ENCODE results near the gene DAB1.
"Not testable (repeated sequence)": the region's sequence is repeated elsewhere in the genome, so short reads cannot be mapped to it uniquely, and the experiment has no call there.

The DAB1 gene

DNA sequence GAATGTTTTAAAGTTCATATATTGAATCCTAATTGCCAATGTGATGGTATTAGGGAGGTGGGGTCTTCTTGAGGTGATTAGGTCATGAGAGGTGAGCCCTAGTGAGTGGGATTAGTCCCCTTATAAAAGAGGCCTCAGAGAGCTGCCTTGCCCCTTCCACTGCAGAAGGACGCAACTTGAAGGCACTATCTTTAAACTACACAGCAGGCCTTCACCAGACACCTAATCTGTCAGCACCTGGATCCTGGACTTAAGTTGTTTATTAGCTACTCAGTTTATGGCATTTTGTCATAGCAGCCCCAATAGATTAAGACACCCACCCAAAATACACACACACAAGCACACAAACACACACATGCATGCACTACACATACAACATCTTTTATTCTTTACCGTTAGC is 61.4 kb downstream of the DAB1 start:
- Mint-ChIP-seq H3K27me3 (ENCODE audit: low read depth) (no peaks in the 10 kb centered on the region), H3K27ac (no peak overlapping the region), H3K9me3 (peaks cover 3% of the 10 kb centered on the region), H3K4me3 (no peak overlapping the region), H3K36me3 (ENCODE audit: low read depth) (no peaks in the 10 kb centered on the region), H3K4me1 (ENCODE audit: low read depth) (no peaks in the 10 kb centered on the region)
- DNase-seq (ENCODE audit: low spot score) = no peak

DNA sequence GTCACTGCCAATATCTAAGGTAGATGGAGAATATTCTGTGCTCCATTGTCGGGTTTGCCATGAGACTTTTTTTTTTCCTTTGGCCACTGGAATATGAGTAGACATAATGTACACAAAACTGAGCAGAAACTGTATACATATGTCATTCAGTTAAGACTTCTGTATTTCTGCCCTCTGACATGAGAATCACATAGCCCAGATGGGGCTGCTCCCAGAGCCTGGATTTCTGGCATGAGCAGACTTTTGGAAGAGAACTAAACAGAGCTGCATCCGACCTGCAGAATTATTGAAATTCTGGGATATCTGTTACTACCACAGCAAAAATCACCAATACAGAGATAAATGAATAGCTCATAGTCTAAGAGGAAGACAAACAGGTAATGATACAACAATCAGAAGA is 62.3 kb downstream of the DAB1 start:
- peaks cover 3% of the 10 kb centered on the region for H3K9me3 Mint-ChIP-seq
- H3K4me3 Mint-ChIP-seq = no peak overlapping the region
- H3K4me1 Mint-ChIP-seq (ENCODE audit: low read depth) = no peaks in the 10 kb centered on the region
- no peak overlapping the region for H3K27ac Mint-ChIP-seq
- no peaks in the 10 kb centered on the region for H3K27me3 Mint-ChIP-seq (ENCODE audit: low read depth)
- DNase-seq (ENCODE audit: low spot score) = no peak
- H3K36me3 Mint-ChIP-seq (ENCODE audit: low read depth) = no peaks in the 10 kb centered on the region

DNA sequence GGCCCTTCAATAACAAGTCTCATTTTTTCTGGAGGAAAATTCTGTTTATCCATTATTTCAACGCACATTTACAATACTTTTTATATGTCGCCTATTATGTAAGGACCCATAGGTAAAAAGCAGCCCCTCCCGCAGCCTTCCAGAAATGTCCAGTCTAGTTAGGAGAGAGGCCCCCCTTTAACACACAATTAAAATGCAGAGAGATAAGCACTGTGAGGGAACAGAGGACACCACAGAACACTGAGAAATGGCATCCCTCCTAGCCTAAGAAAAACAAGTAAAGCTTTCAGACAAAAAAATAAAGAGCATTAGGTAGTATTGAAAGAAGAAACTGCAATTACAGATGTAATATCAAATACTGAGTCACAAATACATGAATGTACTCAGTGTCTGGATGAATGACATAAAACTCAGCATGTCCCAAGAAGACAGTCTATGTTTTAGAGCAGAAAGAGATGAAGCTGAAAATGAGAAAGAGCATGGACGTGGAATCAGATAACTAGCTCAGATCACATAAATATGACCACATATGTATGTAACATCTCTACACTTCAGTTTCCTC is 62.9 kb downstream of the DAB1 start:
- H3K27ac Mint-ChIP-seq = no peak overlapping the region
- DNase-seq (ENCODE audit: low spot score) = no peak
- no peaks in the 10 kb centered on the region for H3K36me3 Mint-ChIP-seq (ENCODE audit: low read depth)
- H3K27me3 Mint-ChIP-seq (ENCODE audit: low read depth) = no peaks in the 10 kb centered on the region
- no peak overlapping the region for H3K4me3 Mint-ChIP-seq
- no peaks in the 10 kb centered on the region for H3K4me1 Mint-ChIP-seq (ENCODE audit: low read depth)
- peaks cover 3% of the 10 kb centered on the region for H3K9me3 Mint-ChIP-seq

DNA sequence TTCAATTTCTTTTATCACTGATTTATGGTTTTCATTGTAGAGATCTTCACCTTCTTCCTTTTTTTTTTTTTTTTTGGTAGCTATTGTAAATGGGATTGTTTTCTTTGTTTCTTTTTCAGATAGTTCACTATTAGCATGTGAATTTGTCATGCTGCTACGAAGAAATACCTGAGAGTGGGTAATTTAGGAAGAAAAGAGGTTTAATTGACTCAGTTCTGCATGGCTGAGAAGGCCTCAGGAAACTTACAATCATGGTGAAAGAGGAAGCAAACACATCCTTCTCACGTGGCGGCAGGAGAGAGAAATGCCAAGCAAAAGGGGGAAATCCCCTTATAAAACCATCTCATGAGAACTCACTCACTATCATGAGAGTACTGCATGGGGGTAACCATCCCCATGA is 66.4 kb downstream of the DAB1 start:
- no peaks in the 10 kb centered on the region for H3K36me3 Mint-ChIP-seq (ENCODE audit: low read depth)
- no peak for DNase-seq (ENCODE audit: low spot score)
- no peak overlapping the region for H3K27ac Mint-ChIP-seq
- peaks cover 6% of the 10 kb centered on the region for H3K4me1 Mint-ChIP-seq (ENCODE audit: low read depth)
- H3K27me3 Mint-ChIP-seq (ENCODE audit: low read depth) = no peaks in the 10 kb centered on the region
- H3K4me3 Mint-ChIP-seq = no peak overlapping the region
- H3K9me3 Mint-ChIP-seq = peaks cover 3% of the 10 kb centered on the region

DNA sequence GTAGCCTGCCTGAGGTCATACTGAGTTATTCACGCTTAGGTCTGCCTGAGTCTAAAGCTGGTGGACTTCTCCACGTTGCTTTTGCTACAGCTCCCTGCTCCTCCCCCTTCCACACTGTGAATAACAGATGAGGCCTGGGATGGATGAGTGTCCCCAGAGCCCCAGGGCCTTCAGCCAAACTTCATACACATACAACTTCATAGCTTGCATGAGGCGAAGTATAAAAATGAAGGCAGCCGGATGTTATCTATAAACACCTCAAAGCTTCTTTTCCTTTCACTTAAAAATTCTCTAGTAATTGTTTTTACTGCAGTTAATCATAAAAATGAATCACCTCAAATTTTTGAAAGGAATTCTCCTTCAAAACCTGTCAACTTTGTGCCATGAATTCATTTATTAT is 70.2 kb downstream of the DAB1 start:
- Mint-ChIP-seq H3K27ac (no peak overlapping the region), H3K4me3 (no peak overlapping the region), H3K27me3 (ENCODE audit: low read depth) (no peaks in the 10 kb centered on the region), H3K4me1 (ENCODE audit: low read depth) (peaks cover 6% of the 10 kb centered on the region), H3K36me3 (ENCODE audit: low read depth) (no peaks in the 10 kb centered on the region), H3K9me3 (peaks cover 3% of the 10 kb centered on the region)
- DNase-seq (ENCODE audit: low spot score) = no peak

DNA sequence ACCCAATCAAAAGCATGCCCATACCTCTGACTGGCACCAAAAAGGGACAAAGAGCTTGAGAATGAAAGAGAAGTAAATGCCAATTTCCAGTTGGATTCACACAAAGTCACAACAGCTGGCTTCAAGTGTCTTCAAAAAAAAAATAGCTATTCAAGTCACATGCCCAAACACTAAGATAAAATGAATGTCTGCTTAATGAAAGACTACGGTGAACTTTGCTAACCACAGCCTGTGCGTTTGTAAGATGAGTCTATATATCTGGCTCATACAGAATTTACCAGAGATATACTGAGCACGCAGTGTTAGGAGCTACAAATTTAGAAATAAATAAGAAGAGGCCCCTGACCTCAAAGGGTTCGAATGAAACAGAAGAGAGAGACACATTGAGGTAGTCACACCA is 73.2 kb downstream of the DAB1 start:
- no peak for DNase-seq (ENCODE audit: low spot score)
- no peaks in the 10 kb centered on the region for H3K9me3 Mint-ChIP-seq
- H3K4me3 Mint-ChIP-seq = no peak overlapping the region
- H3K36me3 Mint-ChIP-seq (ENCODE audit: low read depth) = no peaks in the 10 kb centered on the region
- no peak overlapping the region for H3K27ac Mint-ChIP-seq
- H3K27me3 Mint-ChIP-seq (ENCODE audit: low read depth) = no peaks in the 10 kb centered on the region
- H3K4me1 Mint-ChIP-seq (ENCODE audit: low read depth) = peaks cover 6% of the 10 kb centered on the region

DNA sequence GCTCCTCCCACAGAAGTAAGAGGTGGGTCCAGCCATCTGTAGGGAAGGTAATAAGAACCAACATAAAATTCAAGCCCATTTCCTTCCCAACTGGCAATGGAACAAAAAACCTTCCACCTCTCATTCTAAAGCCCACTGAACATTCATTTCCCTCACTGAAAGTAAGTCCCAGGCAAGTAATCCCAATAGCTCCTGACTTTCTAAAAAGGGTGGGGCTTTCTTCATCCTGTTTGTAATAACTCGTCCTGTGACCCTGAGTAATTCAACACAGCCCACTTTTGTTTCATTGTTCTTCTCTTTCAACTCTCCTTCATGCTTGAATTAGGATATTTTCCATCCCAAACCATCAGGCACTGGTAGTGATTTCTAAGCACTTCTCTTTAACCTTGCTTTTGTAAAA is 74.9 kb downstream of the DAB1 start:
- Mint-ChIP-seq H3K9me3 (no peaks in the 10 kb centered on the region), H3K4me1 (ENCODE audit: low read depth) (no peaks in the 10 kb centered on the region), H3K27ac (no peak overlapping the region)

DNA sequence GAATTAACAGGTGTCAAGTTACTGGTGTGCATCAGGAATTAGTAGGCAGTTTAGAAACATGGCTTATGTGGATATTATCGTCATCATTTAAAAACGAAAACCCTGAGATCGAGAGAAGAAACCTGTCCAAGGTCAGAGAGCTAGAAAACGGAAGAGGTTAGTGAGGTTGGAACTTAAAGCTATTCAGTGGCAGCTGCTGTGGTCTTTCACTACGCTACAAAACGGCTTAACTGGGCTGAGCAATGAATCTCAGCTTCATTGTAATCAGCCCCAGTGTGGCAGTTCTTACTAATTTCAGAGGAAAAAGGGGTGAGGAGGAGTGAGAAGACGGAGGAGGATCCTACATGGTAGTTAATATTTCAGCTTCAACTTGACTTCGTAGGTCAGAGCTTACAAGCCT is 77.9 kb downstream of the DAB1 start:
- H3K4me3 Mint-ChIP-seq = no peak overlapping the region
- H3K27me3 Mint-ChIP-seq (ENCODE audit: low read depth) = no peaks in the 10 kb centered on the region
- no peaks in the 10 kb centered on the region for H3K36me3 Mint-ChIP-seq (ENCODE audit: low read depth)
- no peaks in the 10 kb centered on the region for H3K9me3 Mint-ChIP-seq
- no peaks in the 10 kb centered on the region for H3K4me1 Mint-ChIP-seq (ENCODE audit: low read depth)
- DNase-seq (ENCODE audit: low spot score) = no peak
- H3K27ac Mint-ChIP-seq = no peak overlapping the region

More for the DNA sequence above, 74.9 kb downstream of the DAB1 start:
- Mint-ChIP-seq H3K4me3 (no peak overlapping the region), H3K27me3 (ENCODE audit: low read depth) (no peaks in the 10 kb centered on the region), H3K36me3 (ENCODE audit: low read depth) (no peaks in the 10 kb centered on the region)
- DNase-seq (ENCODE audit: low spot score) = no peak

DNA sequence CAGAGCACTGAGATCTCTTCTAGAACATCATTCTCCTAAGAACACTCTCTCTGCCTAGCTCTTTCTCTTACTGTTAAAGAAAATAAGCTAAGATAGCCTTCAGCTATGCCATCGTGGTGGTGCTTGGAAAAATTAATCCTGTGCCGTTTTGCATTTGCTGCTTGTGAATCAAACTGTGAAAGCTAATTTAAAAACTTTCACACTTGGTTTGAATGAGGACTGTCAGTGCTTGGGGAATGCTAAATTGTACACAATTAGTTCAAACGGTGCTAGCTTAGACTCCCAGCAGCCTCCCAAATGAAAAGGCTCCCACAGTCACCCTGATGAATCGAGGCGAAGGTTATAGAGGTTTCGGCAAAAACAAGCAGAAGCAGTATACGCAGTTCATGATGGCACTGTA is 79.6 kb downstream of the DAB1 start:
- H3K4me1 Mint-ChIP-seq (ENCODE audit: low read depth) = no peaks in the 10 kb centered on the region

DNA sequence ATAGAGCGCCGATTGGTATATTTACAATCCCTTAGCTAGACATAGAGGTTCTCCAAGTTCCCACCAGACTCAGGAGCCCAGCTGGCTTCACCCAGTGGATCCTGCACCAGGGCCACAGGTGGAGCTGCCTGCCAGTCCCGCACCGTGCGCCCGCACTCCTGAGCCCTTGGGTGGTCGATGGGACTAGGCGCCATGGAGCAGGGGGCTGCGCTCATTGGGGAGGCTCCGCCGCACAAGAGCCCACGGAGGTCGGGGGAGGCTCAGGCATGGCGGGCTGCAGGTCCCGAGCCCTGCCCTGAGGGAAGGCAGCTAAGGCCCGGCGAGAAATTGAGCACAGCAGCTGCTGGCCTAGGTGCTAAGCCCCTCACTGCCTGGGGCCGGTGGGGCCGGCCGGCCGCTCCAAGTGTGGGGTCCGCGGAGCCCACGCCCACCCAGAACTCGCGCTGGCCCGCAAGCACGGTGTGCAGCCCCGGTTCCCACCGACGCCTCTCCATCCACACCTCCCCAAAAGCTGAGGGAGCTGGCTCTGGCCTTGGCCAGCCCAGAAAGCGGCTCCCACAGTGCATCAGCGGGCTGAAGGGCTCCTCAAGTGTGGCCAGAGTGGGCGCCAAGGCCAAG is 80.5 kb downstream of the DAB1 start:
- not testable (repeated sequence) for H3K27me3 Mint-ChIP-seq (ENCODE audit: low read depth); H3K9me3 Mint-ChIP-seq; H3K36me3 Mint-ChIP-seq (ENCODE audit: low read depth); H3K4me1 Mint-ChIP-seq (ENCODE audit: low read depth); DNase-seq (ENCODE audit: low spot score); H3K4me3 Mint-ChIP-seq; H3K27ac Mint-ChIP-seq

More for the DNA sequence above, 79.6 kb downstream of the DAB1 start:
- H3K27ac Mint-ChIP-seq = no peak overlapping the region
- H3K4me3 Mint-ChIP-seq = no peak overlapping the region
- H3K36me3 Mint-ChIP-seq (ENCODE audit: low read depth) = no peaks in the 10 kb centered on the region
- H3K27me3 Mint-ChIP-seq (ENCODE audit: low read depth) = no peaks in the 10 kb centered on the region
- DNase-seq (ENCODE audit: low spot score) = no peak
- H3K9me3 Mint-ChIP-seq = no peaks in the 10 kb centered on the region

DNA sequence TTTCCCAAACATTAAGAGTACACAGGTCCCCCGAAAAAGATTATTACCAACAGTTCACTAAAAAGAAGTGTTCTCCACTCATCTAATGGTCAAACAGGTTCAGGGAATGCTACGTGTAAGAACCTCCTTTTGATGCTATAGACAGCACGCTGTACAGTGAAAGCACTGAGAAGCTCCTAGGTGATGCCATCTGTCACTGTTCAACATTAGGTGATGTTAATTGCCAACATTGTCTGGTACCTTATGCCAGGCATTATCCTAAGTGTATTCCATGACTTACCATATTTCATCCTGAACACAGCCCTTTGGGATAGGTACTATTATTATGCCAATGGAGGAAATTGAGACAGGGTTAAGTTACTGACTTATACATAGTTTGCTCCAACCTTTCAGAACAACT is 82.1 kb downstream of the DAB1 start:
- Mint-ChIP-seq H3K36me3 (ENCODE audit: low read depth) (no peaks in the 10 kb centered on the region), H3K4me1 (ENCODE audit: low read depth) (no peaks in the 10 kb centered on the region), H3K4me3 (no peak overlapping the region), H3K9me3 (no peaks in the 10 kb centered on the region), H3K27ac (no peak overlapping the region), H3K27me3 (ENCODE audit: low read depth) (peaks cover 3% of the 10 kb centered on the region)
- DNase-seq (ENCODE audit: low spot score) = no peak

DNA sequence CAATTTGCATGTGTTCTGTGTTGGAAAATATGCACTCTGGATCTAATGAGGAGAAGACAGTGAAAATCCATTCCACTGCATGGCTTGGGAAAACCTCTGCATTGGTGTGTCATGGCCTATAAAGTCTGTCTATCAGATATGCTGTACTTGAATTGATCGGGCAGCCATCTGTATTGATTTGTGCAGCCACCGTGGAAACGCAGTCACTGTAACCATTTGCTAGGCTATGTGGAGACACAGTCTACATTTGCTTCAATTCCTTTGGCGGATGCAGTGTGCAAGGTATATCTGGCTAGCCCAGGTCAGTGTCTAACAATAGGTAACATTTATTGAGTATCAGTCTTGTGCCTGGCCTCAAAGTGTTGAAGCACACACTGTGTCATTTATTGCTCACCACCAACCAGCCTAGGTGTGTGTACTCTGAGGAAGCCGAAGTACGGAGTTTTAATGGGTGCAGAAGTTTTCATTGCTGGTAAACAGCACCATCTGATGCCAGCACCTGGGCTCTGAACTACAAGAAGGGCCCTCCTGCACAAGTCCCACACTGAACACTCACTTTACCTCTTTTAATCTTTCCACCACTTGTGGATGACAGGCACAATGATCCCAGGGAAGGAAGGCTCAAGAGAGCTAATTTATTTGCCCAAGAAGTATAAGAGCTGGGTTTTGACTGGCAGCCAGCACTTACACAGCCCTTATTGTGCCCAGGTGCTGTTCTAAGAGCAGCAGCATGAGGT is 83.4 kb downstream of the DAB1 start:
- Mint-ChIP-seq H3K9me3 (no peaks in the 10 kb centered on the region), H3K4me1 (ENCODE audit: low read depth) (no peaks in the 10 kb centered on the region), H3K27ac (no peak overlapping the region), H3K4me3 (no peak overlapping the region), H3K36me3 (ENCODE audit: low read depth) (no peaks in the 10 kb centered on the region), H3K27me3 (ENCODE audit: low read depth) (peaks cover 3% of the 10 kb centered on the region)
- DNase-seq (ENCODE audit: low spot score) = no peak

DNA sequence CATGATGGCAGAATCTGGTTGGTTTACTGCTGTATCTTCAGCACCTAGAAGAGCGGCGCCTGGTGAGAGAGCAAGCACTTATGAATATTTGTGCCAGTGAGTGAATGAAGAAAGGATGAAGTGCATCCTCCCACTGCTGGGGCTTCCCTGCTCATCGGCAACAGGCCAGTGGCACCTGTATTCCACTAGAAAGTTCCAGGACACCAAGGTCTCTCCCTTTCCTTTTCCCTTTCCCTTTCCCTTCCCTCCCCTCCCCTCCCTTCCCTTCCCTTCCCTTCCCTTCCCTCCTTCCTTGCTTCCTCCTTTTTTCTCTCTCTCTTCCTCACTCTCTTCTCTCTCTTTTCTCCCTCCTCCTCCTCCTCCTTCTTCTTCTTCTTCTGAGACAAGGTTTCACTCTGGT is 86.2 kb downstream of the DAB1 start:
- DNase-seq (ENCODE audit: low spot score) = no peak
- Mint-ChIP-seq H3K4me3 (no peak overlapping the region), H3K36me3 (ENCODE audit: low read depth) (no peaks in the 10 kb centered on the region), H3K27ac (no peak overlapping the region), H3K4me1 (ENCODE audit: low read depth) (no peaks in the 10 kb centered on the region), H3K27me3 (ENCODE audit: low read depth) (peaks cover 3% of the 10 kb centered on the region), H3K9me3 (no peaks in the 10 kb centered on the region)

DNA sequence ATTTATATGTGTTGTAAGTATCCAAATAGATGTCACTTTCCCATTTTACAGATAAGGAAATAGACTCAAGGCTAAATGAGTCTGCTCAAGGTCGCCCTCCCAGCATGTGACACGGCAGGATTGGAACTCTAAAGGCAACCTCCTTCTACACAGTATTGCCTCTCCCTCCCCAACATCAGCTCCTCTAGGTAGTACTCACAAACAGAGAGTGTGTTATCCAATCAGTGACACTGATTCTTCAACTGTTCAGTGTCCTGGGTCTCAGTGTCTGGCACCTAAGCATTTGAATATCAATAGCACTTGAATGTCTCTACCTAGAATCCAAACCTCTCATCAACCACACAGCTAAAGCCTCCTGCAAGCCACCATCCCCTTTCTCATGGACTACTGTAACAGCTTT is 87.1 kb downstream of the DAB1 start:
- Mint-ChIP-seq H3K27me3 (ENCODE audit: low read depth) (peaks cover 3% of the 10 kb centered on the region), H3K4me1 (ENCODE audit: low read depth) (no peaks in the 10 kb centered on the region), H3K9me3 (no peaks in the 10 kb centered on the region), H3K4me3 (no peak overlapping the region), H3K36me3 (ENCODE audit: low read depth) (no peaks in the 10 kb centered on the region), H3K27ac (no peak overlapping the region)
- no peak for DNase-seq (ENCODE audit: low spot score)

DNA sequence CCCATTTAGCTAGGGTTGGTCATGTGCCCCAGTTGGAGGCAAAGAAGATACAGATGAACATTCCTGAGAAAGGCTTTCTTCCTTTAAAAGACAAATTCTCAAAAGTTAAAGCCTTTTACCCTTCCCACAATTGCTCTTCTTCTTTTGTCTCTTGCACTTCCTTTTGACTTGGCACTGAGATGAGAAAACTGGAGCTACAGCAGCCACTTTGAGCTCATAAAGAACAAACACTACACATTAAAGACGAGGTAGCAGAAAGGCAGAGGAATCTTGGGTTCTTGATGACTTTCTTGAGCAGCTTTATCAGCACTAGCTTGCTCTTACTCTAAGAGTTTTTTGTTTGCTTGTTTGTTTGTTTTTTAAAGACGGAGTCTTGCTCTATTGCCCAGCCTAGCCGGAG is 92.2 kb downstream of the DAB1 start:
- Mint-ChIP-seq H3K27me3 (ENCODE audit: low read depth) (no peaks in the 10 kb centered on the region), H3K36me3 (ENCODE audit: low read depth) (no peaks in the 10 kb centered on the region), H3K9me3 (no peaks in the 10 kb centered on the region), H3K27ac (no peak overlapping the region), H3K4me1 (ENCODE audit: low read depth) (no peaks in the 10 kb centered on the region), H3K4me3 (no peak overlapping the region)
- DNase-seq (ENCODE audit: low spot score) = no peak

All from T-helper 2 cell treated with Interferon-gamma antibody and Interleukin-4, amounts not matched to agents 5 μg/mL and 100 μg/mL, for 36 hours (primary cell).